ENCODE measurements around the gene ADAMTS10. TPM values are rescaled to one million over a fixed set of nuclear protein-coding genes. Genes with fewer than 3 reads are reported as not detected.
"Not testable (repeated sequence)": the region's sequence is repeated elsewhere in the genome, so short reads cannot be mapped to it uniquely, and the experiment has no call there.

The ADAMTS10 gene
- total and polyA plus RNA-seq, 5 donors, result 16.1 to 29.3 (median 21.6) TPM

DNA sequence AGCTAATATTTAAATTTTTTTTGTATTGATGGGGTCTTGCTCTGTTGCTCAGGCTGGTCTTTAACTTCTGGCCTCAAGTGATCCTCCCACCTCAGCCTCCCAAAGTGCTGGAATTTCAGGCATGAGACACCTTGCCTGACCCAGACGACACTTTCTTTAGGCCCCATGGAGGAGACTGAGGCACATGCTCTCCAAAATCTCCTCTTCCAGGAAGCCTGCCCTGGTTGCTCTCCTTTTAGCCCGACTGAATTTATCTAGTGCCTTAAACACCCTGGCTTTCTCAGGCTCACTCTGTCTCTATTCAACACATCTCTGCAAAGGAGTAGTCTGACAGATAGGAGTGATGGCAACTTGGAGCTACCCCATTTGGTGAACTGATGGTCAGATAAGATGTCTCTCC is 52.2 kb downstream of the ADAMTS10 start:
- Histone ChIP-seq H3K27me3 (ENCODE audit: control insufficient read depth, insufficient read depth) (no peaks in the 10 kb centered on the region), H3K27ac (ENCODE audit: low read length) (no peak overlapping the region), H3K4me3 (ENCODE audit: low read length) (no peak overlapping the region), H3K9me3 (ENCODE audit: control insufficient read depth, low read length) (no peaks in the 10 kb centered on the region), H3K4me1 (ENCODE audit: control insufficient read depth, insufficient read depth, low read length) (no peaks in the 10 kb centered on the region)
- intact Hi-C loops (cut with DNase I), result no loop called here
- 57% methylated on average over 2 of the region's 2 CpGs for whole genome bisulfite sequencing
- ATAC-seq (no peak), DNase-seq (no peak)

DNA sequence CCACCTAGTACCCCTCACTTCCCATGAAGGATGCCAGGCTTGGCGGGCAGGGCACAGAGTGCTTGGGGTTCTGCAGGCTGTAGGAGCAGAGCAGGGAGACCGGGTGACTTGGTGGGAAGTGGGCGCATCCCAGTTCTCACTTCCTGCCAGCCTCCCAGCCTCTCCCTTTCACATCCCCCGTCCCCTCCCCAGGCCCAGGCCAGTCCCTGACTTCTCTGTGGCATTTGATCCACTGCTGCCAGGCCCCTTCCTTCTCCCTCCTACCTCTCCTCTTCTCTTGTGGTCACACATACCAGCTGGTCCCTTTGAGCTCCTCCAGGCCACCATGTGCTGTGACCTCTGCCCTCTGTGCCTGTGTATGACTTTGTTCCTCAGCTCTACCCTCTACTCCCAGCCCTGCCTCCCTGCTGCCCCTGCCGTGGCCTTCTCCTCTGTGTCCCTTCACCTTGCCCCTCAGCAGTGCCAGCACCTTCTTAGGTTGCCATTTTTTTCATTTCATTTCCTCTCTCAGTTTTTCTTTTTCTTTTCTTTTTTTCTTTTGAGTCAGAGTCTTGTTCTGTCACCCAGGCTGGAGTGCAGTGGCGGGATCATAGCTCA is 52.8 kb downstream of the ADAMTS10 start:
- H3K27me3 ChIP-seq (ENCODE audit: control insufficient read depth, insufficient read depth), result no peaks in the 10 kb centered on the region
- no peak overlapping the region for H3K27ac ChIP-seq (ENCODE audit: low read length)
- intact Hi-C loops (cut with DNase I), result no loop called here
- H3K4me3 ChIP-seq (ENCODE audit: low read length), result no peak overlapping the region
- no peaks in the 10 kb centered on the region for H3K9me3 ChIP-seq (ENCODE audit: control insufficient read depth, low read length)
- no peak for DNase-seq
- H3K4me1 ChIP-seq (ENCODE audit: control insufficient read depth, insufficient read depth, low read length), result no peaks in the 10 kb centered on the region
- ATAC-seq, result peak; percentile 34 to 39
- 66% methylated on average over 6 of the region's 6 CpGs for WGBS

DNA sequence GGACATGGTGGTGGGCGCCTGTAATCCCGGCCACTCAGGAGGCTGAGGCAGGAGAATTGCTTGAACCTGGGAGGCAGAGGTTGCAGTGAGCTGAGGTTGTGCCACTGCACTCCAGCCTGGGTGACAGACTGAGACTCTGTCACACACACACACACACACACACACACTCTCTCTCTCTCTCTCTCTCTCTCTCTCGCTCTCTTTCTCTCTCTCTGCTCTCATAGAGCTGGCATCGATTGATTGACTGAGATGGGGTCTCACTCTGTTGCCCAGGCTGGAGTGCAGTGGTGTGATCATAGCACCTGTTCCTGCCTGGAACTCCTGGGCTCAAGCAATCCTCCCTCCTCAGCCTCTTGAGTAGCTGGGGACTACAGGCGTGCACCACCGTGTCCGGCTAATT is 56.8 kb downstream of the ADAMTS10 start:
- H3K4me1 ChIP-seq (ENCODE audit: control insufficient read depth, insufficient read depth, low read length); DNase-seq; H3K9me3 ChIP-seq (ENCODE audit: control insufficient read depth, low read length); H3K4me3 ChIP-seq (ENCODE audit: low read length); ATAC-seq; H3K27me3 ChIP-seq (ENCODE audit: control insufficient read depth, insufficient read depth); H3K27ac ChIP-seq (ENCODE audit: low read length); intact Hi-C loops (cut with DNase I): not testable (repeated sequence)
- 97% methylated on average over 7 of the region's 7 CpGs for WGBS

DNA sequence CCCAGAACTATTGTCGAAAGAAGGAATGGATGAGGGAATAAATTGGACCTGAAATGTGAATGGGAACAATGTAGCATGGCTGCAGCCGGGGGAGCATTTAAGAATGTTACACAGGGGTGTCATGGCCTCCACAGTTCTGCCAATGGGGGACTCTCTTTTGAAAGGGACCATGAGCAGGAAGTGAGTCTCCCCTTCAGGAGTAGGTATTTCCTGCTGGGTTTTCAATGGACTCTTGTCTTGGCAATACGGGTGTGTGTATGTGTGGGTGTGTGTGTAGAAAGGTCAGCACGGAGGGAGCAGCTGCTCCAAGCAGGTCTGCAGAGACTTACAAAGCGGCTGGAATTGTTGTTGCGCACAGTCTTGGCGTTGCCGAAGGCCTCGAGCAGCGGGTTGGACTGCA is 57.7 kb downstream of the ADAMTS10 start:
- intact Hi-C loops (cut with DNase I), result no loop called here
- Histone ChIP-seq H3K9me3 (ENCODE audit: control insufficient read depth, low read length) (no peaks in the 10 kb centered on the region), H3K27ac (ENCODE audit: low read length) (no peak overlapping the region), H3K27me3 (ENCODE audit: control insufficient read depth, insufficient read depth) (no peaks in the 10 kb centered on the region), H3K4me3 (ENCODE audit: low read length) (no peak overlapping the region), H3K4me1 (ENCODE audit: control insufficient read depth, insufficient read depth, low read length) (no peaks in the 10 kb centered on the region)
- 73% methylated on average over 10 of the region's 10 CpGs for WGBS
- ATAC-seq, result no peak
- no peak for DNase-seq

DNA sequence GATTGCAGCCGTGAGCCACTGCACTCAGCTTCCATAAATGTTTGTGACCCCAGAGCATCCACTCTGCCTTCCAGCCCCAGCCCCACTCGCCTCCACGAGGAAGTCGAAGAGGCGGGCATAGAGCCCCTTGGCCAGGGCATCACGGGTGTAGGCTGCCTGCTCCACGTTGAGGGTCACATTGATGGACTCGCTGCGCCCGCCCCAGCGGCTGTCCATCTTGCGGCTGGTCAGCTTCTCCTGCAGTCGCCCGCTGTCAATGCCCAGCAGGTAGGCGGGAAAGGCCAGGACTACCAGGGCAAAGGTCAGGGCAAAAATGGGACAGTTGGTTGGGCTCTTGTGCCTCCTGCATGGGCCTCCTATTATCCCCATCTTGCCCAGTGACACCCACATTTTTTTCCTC is 60.4 kb downstream of the ADAMTS10 start:
- ATAC-seq, result no peak
- 95% methylated on average over 15 of the region's 15 CpGs for WGBS
- Histone ChIP-seq H3K4me1 (ENCODE audit: control insufficient read depth, insufficient read depth, low read length) (no peaks in the 10 kb centered on the region), H3K4me3 (ENCODE audit: low read length) (no peak overlapping the region), H3K27me3 (ENCODE audit: control insufficient read depth, insufficient read depth) (no peaks in the 10 kb centered on the region), H3K27ac (ENCODE audit: low read length) (no peak overlapping the region), H3K9me3 (ENCODE audit: control insufficient read depth, low read length) (no peaks in the 10 kb centered on the region)
- no peak for DNase-seq
- intact Hi-C loops (cut with DNase I), result no loop called here

DNA sequence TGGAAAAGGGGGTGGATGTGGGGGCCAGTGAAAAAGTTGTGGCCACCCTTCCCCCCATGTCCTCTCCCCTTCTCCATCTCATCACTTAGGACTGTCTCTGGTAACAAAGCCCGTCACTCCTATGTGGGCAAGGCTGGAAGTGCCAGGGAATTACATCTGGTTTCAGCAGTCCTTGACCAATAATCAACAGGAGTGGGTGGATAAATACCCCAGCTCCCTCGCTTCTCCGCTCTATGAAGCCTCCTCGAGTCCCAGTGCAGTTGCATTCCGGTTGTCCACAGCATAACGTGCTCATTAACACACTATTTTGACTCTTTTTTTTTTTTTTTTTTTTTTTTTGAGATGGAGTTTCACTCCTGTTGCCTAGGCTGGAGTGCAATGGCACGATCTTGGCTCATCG is 64.8 kb downstream of the ADAMTS10 start:
- H3K4me1 ChIP-seq (ENCODE audit: control insufficient read depth, insufficient read depth, low read length), result no peaks in the 10 kb centered on the region
- no peak overlapping the region for H3K27ac ChIP-seq (ENCODE audit: low read length)
- intact Hi-C loops (cut with DNase I), result no loop called here
- DNase-seq (no peak), ATAC-seq (no peak)
- H3K9me3 ChIP-seq (ENCODE audit: control insufficient read depth, low read length), result no peaks in the 10 kb centered on the region
- WGBS, result 93% methylated on average over 8 of the region's 8 CpGs
- no peak overlapping the region for H3K4me3 ChIP-seq (ENCODE audit: low read length)
- H3K27me3 ChIP-seq (ENCODE audit: control insufficient read depth, insufficient read depth), result no peaks in the 10 kb centered on the region

DNA sequence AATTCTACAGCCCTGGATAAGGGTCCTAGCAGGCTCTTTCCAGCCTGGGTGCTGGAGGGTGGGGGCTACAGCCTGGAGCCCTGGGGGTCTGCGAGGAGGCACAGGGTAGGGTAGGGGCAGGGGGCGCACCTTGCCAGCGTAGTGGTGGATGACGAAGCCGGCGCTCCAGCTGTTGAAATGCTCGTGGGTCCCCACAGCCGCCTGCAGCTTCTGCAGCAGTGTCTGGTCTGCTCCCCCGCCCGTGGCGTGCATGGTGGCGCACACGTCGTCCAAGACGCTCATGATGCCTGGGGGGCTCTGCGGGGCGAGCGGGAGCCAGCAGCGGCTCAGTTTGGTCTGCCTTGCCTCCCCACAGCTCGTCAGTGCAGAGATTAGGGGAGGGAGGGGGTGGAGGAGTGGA is 66.3 kb downstream of the ADAMTS10 start:
- no peaks in the 10 kb centered on the region for H3K4me1 ChIP-seq (ENCODE audit: control insufficient read depth, insufficient read depth, low read length)
- H3K27me3 ChIP-seq (ENCODE audit: control insufficient read depth, insufficient read depth), result no peaks in the 10 kb centered on the region
- 94% methylated on average over 20 of the region's 20 CpGs for WGBS
- intact Hi-C loops (cut with DNase I), result no loop called here
- no peak overlapping the region for H3K27ac ChIP-seq (ENCODE audit: low read length)
- DNase-seq, result no peak
- no peaks in the 10 kb centered on the region for H3K9me3 ChIP-seq (ENCODE audit: control insufficient read depth, low read length)
- no peak for ATAC-seq
- no peak overlapping the region for H3K4me3 ChIP-seq (ENCODE audit: low read length)

DNA sequence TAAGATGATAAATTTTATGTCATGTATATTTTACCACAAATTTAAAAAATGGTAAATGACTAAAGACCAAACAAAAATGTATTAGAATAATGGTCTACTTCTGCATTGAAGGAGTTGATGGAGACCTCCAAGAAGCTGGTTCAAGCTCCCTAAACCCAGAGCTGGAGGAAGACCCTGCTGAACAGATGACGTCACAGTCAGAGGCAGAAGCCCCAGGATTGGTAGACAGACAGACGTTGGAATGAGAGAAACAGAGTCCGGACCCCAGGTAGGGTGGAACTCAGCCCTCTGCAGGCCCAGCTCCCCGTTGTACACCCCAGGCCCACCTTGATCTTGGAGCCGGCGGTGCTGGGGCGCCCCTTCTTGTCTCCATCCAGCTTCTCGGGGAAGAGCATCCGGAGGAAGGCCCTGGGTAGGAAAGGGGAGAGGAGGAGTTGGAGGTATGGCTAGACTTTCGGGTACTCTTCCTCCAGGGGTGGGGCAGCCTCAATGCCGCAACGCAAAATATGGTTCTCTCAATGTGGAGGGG is 70.8 kb downstream of the ADAMTS10 start:
- Histone ChIP-seq H3K4me1 (ENCODE audit: control insufficient read depth, insufficient read depth, low read length) (no peaks in the 10 kb centered on the region), H3K9me3 (ENCODE audit: control insufficient read depth, low read length) (no peaks in the 10 kb centered on the region), H3K27ac (ENCODE audit: low read length) (no peak overlapping the region), H3K27me3 (ENCODE audit: control insufficient read depth, insufficient read depth) (no peaks in the 10 kb centered on the region), H3K4me3 (ENCODE audit: low read length) (no peak overlapping the region)
- no peak for ATAC-seq
- intact Hi-C loops (cut with DNase I), result no loop called here
- 93% methylated on average over 12 of the region's 12 CpGs for whole genome bisulfite sequencing
- no peak for DNase-seq

DNA sequence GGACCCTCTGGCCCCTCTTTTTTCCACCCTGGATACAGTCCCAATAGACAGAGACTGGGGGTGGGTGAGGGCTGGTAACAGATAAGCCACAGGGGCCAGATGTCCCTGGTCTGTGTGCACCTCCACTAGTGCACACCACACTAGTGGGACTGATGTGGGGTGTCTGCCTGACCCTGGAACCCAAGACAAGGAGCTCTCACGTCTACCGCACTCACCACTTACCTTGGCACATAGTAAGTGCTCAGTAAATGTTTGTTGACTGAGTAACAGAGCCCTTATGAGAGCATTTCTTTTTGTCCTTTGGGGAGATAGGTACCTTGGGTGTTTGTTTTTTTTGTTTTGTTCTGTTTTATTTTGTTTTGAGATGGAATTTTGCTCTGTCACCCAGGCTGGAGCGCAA is 73.4 kb downstream of the ADAMTS10 start:
- WGBS, result 88% methylated on average over 3 of the region's 3 CpGs
- intact Hi-C loops (cut with DNase I), result no loop called here

DNA sequence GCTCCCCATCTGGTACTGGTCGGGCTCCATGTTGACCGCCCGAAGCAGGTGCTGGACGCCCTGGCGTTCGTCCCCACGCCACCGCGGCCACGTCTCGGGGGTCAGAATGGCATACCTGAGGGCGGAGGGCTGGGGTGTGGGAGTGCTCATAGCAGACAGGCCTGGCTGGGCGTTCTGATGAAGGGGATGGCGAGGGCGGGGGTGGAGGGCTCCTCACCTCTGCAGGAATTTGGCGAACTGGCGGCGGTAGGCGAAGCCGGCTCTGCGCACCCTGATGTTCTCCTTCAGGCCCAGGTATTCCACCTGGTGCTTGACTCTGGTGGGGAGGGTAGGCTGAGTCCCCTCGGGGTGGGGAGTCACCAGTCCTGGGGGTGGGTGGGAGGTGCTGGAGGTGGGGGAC is 74.2 kb downstream of the ADAMTS10 start:
- intact Hi-C loops (cut with DNase I), result no loop called here
- no peaks in the 10 kb centered on the region for H3K27me3 ChIP-seq (ENCODE audit: control insufficient read depth, insufficient read depth)
- no peak overlapping the region for H3K4me3 ChIP-seq (ENCODE audit: low read length)
- no peak for DNase-seq
- WGBS, result 75% methylated on average over 22 of the region's 22 CpGs
- no peaks in the 10 kb centered on the region for H3K9me3 ChIP-seq (ENCODE audit: control insufficient read depth, low read length)
- no peak for ATAC-seq
- no peaks in the 10 kb centered on the region for H3K4me1 ChIP-seq (ENCODE audit: control insufficient read depth, insufficient read depth, low read length)
- no peak overlapping the region for H3K27ac ChIP-seq (ENCODE audit: low read length)

More for the DNA sequence above, 73.4 kb downstream of the ADAMTS10 start:
- Histone ChIP-seq H3K4me1 (ENCODE audit: control insufficient read depth, insufficient read depth, low read length) (no peaks in the 10 kb centered on the region), H3K9me3 (ENCODE audit: control insufficient read depth, low read length) (no peaks in the 10 kb centered on the region), H3K4me3 (ENCODE audit: low read length) (no peak overlapping the region), H3K27ac (ENCODE audit: low read length) (no peak overlapping the region), H3K27me3 (ENCODE audit: control insufficient read depth, insufficient read depth) (no peaks in the 10 kb centered on the region)
- ATAC-seq, result no peak
- no peak for DNase-seq

DNA sequence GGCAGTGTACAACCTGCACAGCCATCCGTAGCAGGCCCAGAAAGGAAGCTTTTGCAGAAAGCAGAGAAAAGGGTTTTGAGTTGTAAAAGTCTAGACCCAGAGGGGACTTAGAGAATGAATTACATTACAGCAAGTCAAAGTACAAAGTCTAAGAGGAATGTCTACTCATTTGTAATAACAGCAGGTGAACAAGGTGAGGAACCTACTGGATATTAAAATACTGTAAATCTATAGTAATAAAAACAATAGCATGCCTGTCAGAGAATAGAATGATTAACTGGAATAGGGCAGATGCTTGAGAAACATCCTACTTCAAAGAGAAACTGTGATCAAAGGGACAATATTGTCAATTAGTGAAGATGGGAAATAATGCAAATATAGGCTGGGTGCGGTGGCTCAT is 78.3 kb downstream of the ADAMTS10 start:
- 75% methylated on average over 2 of the region's 2 CpGs for WGBS
- no peaks in the 10 kb centered on the region for H3K27me3 ChIP-seq (ENCODE audit: control insufficient read depth, insufficient read depth)
- no peak overlapping the region for H3K27ac ChIP-seq (ENCODE audit: low read length)
- intact Hi-C loops (cut with DNase I), result no loop called here
- H3K9me3 ChIP-seq (ENCODE audit: control insufficient read depth, low read length), result no peaks in the 10 kb centered on the region
- ATAC-seq, result no peak
- no peak overlapping the region for H3K4me3 ChIP-seq (ENCODE audit: low read length)
- DNase-seq, result no peak
- no peaks in the 10 kb centered on the region for H3K4me1 ChIP-seq (ENCODE audit: control insufficient read depth, insufficient read depth, low read length)

DNA sequence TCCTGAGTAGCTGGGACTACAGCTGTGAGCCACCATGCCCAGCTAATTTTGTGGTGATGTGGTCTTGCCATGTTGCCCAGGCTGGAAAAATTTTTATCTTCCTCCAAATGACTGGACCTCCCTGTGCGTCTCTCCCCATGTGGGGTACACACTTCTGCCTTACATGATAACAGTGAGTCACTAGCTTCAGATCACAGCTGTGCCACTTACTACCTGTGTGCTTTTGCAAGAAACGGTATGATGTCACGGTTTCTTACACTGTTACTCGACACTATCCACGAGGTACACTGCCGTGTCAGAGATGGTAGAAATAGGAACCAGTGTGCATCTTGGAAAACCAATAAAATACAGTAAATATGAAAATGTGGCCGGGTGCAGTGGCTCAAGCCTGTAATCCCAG is 79.0 kb downstream of the ADAMTS10 start:
- H3K9me3 ChIP-seq (ENCODE audit: control insufficient read depth, low read length), result no peaks in the 10 kb centered on the region
- H3K4me1 ChIP-seq (ENCODE audit: control insufficient read depth, insufficient read depth, low read length), result peaks cover 2% of the 10 kb centered on the region
- intact Hi-C loops (cut with DNase I), result no loop called here
- WGBS, result 81% methylated on average over 7 of the region's 7 CpGs
- no peak for ATAC-seq
- no peak for DNase-seq
- H3K27ac ChIP-seq (ENCODE audit: low read length), result no peak overlapping the region
- H3K4me3 ChIP-seq (ENCODE audit: low read length), result no peak overlapping the region
- H3K27me3 ChIP-seq (ENCODE audit: control insufficient read depth, insufficient read depth), result no peaks in the 10 kb centered on the region
